Osteocyte (in vitro differentiated cells): ENCODE data around the gene JAKMIP1. TPM values are rescaled to one million over a fixed set of nuclear protein-coding genes. Genes with fewer than 3 reads are reported as not detected.

ENCODE experiments used
- DNase-seq: peaks from one replicate; pipeline ENCODE4 v3.0.0; 2021; ENCODE audit warnings: mixed read lengths; ENCODE audit not compliant: unreplicated experiment; ENCODE audit errors: extremely low spot score
- H3K27ac Mint-ChIP-seq: one replicate; pipeline ENCODE4 v1.8.0; 2021; ENCODE audit warnings: mild to moderate bottlenecking, mixed read lengths; ENCODE audit not compliant: unreplicated experiment
- H3K27me3 Mint-ChIP-seq: one replicate; pipeline ENCODE4 v1.8.0; 2021; ENCODE audit warnings: mixed read lengths; ENCODE audit not compliant: unreplicated experiment
- H3K36me3 Mint-ChIP-seq: one replicate; pipeline ENCODE4 v1.8.0; 2021; ENCODE audit warnings: mixed read lengths; ENCODE audit not compliant: unreplicated experiment
- H3K4me1 Mint-ChIP-seq: one replicate; pipeline ENCODE4 v1.8.0; 2021; ENCODE audit warnings: mixed read lengths; ENCODE audit not compliant: unreplicated experiment
- H3K4me3 Mint-ChIP-seq: one replicate; pipeline ENCODE4 v1.8.0; 2021; ENCODE audit warnings: mild to moderate bottlenecking, moderate library complexity, mixed read lengths; ENCODE audit not compliant: unreplicated experiment
- H3K9me3 Mint-ChIP-seq: one replicate; pipeline ENCODE4 v1.8.0; 2021; ENCODE audit warnings: mixed read lengths; ENCODE audit not compliant: unreplicated experiment
- total RNA-seq: library from RNA; stranded (reverse); gene quantifications from 2 replicates; pipeline ENCODE4 v1.2.1, GENCODE V29; 2021
- TF ChIP-seq, protein P1 (sequence below): fragments of 200-600 bp; sonication (generic); IDR thresholded peaks from 2 replicates; pipeline ENCODE4 v1.5.0; 2021; ENCODE audit warnings: antibody characterized with exemption, mild to moderate bottlenecking, moderate library complexity

Gene JAKMIP1
- total RNA-seq, 1 donor from 2014 or later = not detected

DNA sequence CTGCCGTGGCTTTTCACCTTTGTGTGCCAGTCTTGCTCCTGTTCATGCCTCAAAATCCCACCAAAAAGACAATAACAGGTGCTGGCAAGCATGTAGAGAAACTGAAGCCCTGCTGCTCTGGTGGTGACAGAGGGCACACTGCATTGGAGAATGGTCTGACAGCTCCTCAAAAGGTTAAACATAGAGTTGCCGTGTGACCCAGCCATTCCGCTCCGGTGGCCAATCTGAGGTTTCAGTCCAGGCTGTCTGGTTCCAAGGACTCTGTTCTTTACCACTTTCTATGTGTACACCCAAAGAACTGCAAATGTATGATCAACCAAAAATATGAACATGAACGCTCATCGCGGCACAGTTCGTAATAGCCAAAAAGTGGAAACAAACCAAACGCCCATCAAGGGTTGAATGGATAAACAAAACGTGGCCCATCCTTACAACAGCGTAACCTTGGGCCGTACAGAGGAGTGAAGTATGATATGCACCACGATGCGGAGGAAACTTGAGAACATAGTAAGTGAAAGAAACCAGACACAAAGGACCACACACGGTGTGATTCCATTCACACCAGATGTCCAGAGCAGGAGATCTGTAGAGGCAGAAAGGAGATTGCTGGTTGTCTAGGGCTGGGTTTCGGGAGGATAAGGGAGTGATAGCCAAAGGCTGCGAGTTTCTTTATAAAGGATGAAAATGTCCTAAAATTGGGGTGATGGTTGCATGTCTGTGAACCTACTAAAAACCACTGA, 35.7 kb upstream of the JAKMIP1 start:
- H3K36me3 Mint-ChIP-seq = no peaks in the 10 kb centered on the region
- H3K9me3 Mint-ChIP-seq = no peaks in the 10 kb centered on the region
- H3K27ac Mint-ChIP-seq = no peak overlapping the region
- H3K4me3 Mint-ChIP-seq = no peak overlapping the region
- DNase-seq = peak; percentile 63
- H3K4me1 Mint-ChIP-seq = no peaks in the 10 kb centered on the region
- TF ChIP-seq, protein P1, sequence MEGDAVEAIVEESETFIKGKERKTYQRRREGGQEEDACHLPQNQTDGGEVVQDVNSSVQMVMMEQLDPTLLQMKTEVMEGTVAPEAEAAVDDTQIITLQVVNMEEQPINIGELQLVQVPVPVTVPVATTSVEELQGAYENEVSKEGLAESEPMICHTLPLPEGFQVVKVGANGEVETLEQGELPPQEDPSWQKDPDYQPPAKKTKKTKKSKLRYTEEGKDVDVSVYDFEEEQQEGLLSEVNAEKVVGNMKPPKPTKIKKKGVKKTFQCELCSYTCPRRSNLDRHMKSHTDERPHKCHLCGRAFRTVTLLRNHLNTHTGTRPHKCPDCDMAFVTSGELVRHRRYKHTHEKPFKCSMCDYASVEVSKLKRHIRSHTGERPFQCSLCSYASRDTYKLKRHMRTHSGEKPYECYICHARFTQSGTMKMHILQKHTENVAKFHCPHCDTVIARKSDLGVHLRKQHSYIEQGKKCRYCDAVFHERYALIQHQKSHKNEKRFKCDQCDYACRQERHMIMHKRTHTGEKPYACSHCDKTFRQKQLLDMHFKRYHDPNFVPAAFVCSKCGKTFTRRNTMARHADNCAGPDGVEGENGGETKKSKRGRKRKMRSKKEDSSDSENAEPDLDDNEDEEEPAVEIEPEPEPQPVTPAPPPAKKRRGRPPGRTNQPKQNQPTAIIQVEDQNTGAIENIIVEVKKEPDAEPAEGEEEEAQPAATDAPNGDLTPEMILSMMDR = no peak
- peaks cover 7% of the 10 kb centered on the region for H3K27me3 Mint-ChIP-seq

DNA sequence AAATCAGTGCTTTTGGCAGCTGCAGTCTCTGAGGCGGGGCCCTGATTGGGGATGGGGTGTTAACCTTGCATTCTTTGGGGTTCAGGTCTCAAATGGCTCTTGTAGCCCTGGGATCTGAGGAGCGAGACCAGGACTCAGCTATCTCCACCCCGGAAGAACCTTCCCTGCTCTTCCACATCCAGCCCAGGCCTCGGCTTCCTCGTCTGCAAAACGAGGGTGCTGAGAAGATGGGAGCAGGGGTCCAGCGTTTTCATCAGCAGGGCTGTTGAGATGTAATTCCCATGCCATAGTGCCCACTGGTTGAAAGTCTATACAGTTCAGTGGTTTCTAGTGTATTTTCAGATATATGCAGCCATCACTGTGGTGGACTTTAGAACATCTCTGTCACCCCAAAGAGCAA, 34.7 kb upstream of the JAKMIP1 start:
- peaks cover 7% of the 10 kb centered on the region for H3K27me3 Mint-ChIP-seq
- no peak overlapping the region for H3K27ac Mint-ChIP-seq
- TF ChIP-seq, protein P1 = no peak
- no peaks in the 10 kb centered on the region for H3K4me1 Mint-ChIP-seq
- H3K4me3 Mint-ChIP-seq = no peak overlapping the region
- DNase-seq = peak; percentile 74
- no peaks in the 10 kb centered on the region for H3K9me3 Mint-ChIP-seq
- H3K36me3 Mint-ChIP-seq = no peaks in the 10 kb centered on the region

DNA sequence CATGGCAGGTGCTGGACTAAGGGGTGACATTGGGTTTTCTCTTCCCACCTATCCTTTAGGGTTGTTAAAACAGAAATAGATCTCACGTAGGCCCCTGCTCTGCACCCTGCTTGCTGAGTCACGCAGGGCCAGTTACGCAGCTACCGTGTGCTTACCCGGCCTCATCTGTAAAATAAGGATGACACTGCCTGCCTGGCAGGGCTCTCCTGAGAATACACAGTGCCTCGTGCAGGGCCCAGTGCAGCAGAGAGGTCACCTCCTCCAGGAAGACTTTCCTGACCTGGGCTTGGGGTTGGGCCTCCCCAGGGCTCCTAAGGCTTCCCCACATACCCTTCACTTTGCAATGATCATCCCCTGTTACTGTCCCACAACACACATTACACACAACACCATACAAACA, 33.6 kb upstream of the JAKMIP1 start:
- TF ChIP-seq, protein P1 = no peak
- Mint-ChIP-seq H3K27ac (no peak overlapping the region), H3K27me3 (peaks cover 8% of the 10 kb centered on the region), H3K9me3 (no peaks in the 10 kb centered on the region), H3K4me3 (no peak overlapping the region), H3K4me1 (no peaks in the 10 kb centered on the region), H3K36me3 (no peaks in the 10 kb centered on the region)
- no peak for DNase-seq

DNA sequence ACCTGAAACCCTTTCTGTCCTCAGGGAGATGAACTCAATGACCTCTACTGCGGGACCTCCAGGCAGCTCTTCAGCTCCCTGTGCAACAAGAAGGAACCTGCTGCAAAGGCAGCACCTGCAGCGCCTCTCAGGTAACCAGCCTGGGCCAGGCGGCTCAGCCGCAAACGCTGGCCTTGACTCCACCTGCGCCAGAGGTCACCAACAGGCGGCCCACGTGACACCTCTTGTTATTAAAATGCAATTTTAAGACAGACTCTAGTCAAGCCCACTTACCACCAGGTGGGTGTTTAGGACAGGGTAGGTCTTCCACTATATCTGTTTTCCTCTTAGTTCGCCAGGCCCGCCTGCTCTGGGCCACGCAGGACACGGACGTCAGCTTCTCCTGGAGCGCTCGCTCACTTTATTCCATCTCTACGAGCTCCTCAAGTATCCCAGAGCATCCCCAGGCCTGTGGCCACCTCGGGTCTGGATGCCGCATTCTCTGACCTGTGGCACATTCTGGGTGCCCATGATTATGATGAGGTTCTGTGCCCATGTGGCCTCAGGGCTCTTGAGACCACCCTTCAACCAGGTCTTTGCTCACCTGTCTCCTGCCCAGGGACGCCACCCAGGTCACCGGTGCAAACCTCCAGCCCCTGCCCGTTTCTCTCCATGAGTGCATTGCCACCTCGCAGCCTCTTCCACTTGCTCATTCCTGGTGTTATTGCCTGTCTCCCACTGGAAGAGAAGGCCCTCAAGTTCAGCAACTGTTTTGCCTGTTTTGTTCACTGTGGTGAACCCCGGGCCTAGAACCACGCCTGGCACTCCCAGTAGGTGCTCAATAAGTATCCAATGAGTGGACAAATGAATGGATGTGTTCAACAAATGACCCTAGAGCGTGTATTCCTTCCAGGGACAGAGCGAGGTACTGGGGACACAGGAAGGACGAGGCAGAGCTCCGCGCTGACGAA, 32.8 kb upstream of the JAKMIP1 start:
- no peak overlapping the region for H3K27ac Mint-ChIP-seq
- no peaks in the 10 kb centered on the region for H3K9me3 Mint-ChIP-seq
- H3K36me3 Mint-ChIP-seq = no peaks in the 10 kb centered on the region
- H3K27me3 Mint-ChIP-seq = peaks cover 11% of the 10 kb centered on the region
- peak; percentile 80 for DNase-seq
- H3K4me1 Mint-ChIP-seq = no peaks in the 10 kb centered on the region
- TF ChIP-seq, protein P1 = no peak
- no peak overlapping the region for H3K4me3 Mint-ChIP-seq

DNA sequence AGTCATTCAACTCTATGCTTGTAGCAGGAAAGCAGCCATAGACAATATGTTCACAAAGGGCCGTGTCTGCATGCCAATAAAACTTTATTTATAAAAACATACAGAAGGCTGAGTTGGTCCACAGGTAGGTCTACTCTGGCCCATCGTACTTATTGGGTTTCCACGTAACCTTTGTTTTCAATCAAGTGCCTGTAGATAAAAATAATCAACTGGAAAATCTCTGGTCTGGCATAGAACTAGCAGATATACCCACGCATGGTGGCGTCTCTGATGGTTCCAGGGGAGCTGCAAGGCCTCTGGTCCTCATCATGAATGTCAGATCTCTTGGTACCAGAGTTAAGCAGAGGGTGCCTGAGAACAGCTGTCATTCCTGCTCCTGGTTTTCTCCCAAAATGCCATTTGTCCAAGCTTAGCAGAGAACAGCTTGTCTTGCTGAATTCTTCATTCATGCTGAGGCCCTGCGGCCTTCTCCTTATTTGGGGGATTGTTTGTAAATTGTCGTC, 31.4 kb upstream of the JAKMIP1 start:
- peaks cover 8% of the 10 kb centered on the region for H3K27me3 Mint-ChIP-seq
- TF ChIP-seq, protein P1 = no peak
- peak; percentile 59 for DNase-seq
- H3K4me1 Mint-ChIP-seq = no peaks in the 10 kb centered on the region
- no peak overlapping the region for H3K4me3 Mint-ChIP-seq
- H3K36me3 Mint-ChIP-seq = no peaks in the 10 kb centered on the region
- no peaks in the 10 kb centered on the region for H3K9me3 Mint-ChIP-seq
- H3K27ac Mint-ChIP-seq = no peak overlapping the region
